Activated CD8-positive, alpha-beta memory T cell treated with anti-CD3 and anti-CD28 coated beads, Interleukin-2, amount 10 ng/mL, durations not matched to agents 7 days and 5 days (primary cell): ENCODE results near the gene MMP21. TPM values are rescaled to one million over a fixed set of nuclear protein-coding genes. Genes with fewer than 3 reads are reported as not detected.

ENCODE experiments used
- ATAC-seq: fragments of 150-1000 bp; cut with Tn5 transposase; one replicate; pipeline ENCODE4 v1.10.0; 2021; ENCODE audit warnings: moderate library complexity
- CTCF ChIA-PET: fragments of 350-600 bp; sonication (Branson Sonifier 250); formaldehyde crosslinking; loops from one replicate; lab custom pipeline; 2021; ENCODE audit warnings: antibody characterized with exemption; lab: Charles Lee
- DNase-seq: peaks from one replicate; pipeline ENCODE4 v3.0.0-alpha.2; 2020
- H3K27ac Mint-ChIP-seq: one replicate; pipeline ENCODE4 v1.8.0; 2021; ENCODE audit warnings: mild to moderate bottlenecking, mixed read lengths
- H3K27me3 Mint-ChIP-seq: one replicate; pipeline ENCODE4 v1.8.0; 2021; ENCODE audit warnings: mixed read lengths
- H3K36me3 Mint-ChIP-seq: one replicate; pipeline ENCODE4 v1.8.0; 2021; ENCODE audit warnings: mild to moderate bottlenecking, mixed read lengths
- H3K4me1 Mint-ChIP-seq: one replicate; pipeline ENCODE4 v1.8.0; 2021; ENCODE audit warnings: mixed read lengths
- H3K4me3 Mint-ChIP-seq: one replicate; pipeline ENCODE4 v1.8.0; 2021; ENCODE audit warnings: mild to moderate bottlenecking, moderate library complexity, mixed read lengths
- H3K9me3 Mint-ChIP-seq: one replicate; pipeline ENCODE4 v1.8.0; 2022; ENCODE audit warnings: low read depth, mixed read lengths
- total RNA-seq, 2 experiments: library from RNA; stranded (reverse); gene quantifications; one replicate each; pipeline ENCODE4 v1.2.3, GENCODE V29; 2021

Gene MMP21
- total RNA-seq, 2 experiments from 2014 or later: not detected

DNA sequence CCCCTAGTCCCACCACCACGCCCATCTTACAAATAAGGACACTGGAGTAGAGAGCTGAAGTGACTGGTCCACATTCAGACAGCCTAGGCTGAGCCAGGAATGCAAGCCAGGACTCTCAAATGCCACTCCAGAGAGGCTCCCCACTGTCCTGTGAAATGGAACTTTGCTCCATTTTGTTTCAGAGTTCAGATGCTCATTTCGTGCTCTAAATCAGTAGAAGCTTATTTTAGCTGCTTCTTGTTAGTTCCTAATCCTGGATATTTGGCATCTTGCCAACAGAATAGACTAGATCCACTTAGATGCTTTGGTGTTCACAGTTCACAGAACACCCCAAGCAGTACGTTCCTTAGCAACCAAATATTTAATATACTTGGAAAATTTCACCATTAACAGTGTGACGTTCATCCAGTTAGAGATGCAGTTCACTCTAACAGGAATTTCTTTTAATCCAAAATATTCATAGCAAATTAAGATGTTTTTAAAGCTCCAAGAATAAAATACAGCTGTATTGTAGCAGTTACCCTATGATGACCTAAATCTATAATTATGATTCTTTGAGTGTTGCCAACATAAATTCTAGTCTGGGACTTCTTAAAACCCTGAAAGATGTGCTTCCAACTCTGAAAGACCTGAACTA is 7.3 kb downstream of the MMP21 start:
- Mint-ChIP-seq H3K4me1 (no peaks in the 10 kb centered on the region), H3K36me3 (peaks cover 27% of the 10 kb centered on the region), H3K4me3 (no peak overlapping the region), H3K27me3 (no peaks in the 10 kb centered on the region), H3K27ac (no peak overlapping the region), H3K9me3 (no peaks in the 10 kb centered on the region)
- ATAC-seq (no peak), DNase-seq (no peak)
- CTCF ChIA-PET: interaction anchor here (1.0 kb wide), 1 partner anchor 55 kb away, joined by 3 read pairs; the partner anchor contains the start of genes BCCIP and UROS

GRCh38 chr10:125766511-125766910 is 9.1 kb downstream of the MMP21 start:
- H3K4me3 Mint-ChIP-seq: no peak overlapping the region
- CTCF ChIA-PET: no interaction called here
- ATAC-seq: no peak
- H3K36me3 Mint-ChIP-seq: peaks cover 35% of the 10 kb centered on the region
- H3K27ac Mint-ChIP-seq: no peak overlapping the region
- no peaks in the 10 kb centered on the region for H3K4me1 Mint-ChIP-seq
- H3K9me3 Mint-ChIP-seq: no peaks in the 10 kb centered on the region
- no peak for DNase-seq
- no peaks in the 10 kb centered on the region for H3K27me3 Mint-ChIP-seq

DNA sequence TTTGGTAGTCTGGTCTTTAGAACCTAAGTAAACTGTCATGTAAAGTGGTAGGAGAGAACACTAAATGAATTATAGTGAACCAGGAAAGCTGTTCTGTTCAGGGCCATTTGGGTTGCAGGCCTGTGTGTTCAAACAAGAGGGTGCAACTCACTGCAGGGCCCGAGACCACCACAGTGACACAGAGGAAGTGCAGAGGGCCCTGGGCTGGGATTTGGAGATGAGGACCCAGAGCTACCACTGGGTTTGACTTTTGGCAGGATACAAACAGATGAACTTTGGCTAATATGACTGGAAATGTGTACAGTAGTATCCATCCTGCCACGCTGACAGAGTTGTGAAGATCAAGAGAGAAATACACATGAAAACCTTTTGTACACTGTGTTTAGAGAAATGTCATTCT is 9.8 kb downstream of the MMP21 start:
- H3K36me3 Mint-ChIP-seq: peaks cover 39% of the 10 kb centered on the region
- no peak overlapping the region for H3K4me3 Mint-ChIP-seq
- H3K9me3 Mint-ChIP-seq: no peaks in the 10 kb centered on the region
- ATAC-seq: no peak
- CTCF ChIA-PET: no interaction called here
- H3K27me3 Mint-ChIP-seq: no peaks in the 10 kb centered on the region
- no peak for DNase-seq
- no peaks in the 10 kb centered on the region for H3K4me1 Mint-ChIP-seq
- no peak overlapping the region for H3K27ac Mint-ChIP-seq

- Mint-ChIP-seq H3K27me3 (no peaks in the 10 kb centered on the region), H3K36me3 (peaks cover 52% of the 10 kb centered on the region), H3K4me3 (no peak overlapping the region), H3K9me3 (no peaks in the 10 kb centered on the region), H3K4me1 (no peaks in the 10 kb centered on the region), H3K27ac (no peak overlapping the region)
- CTCF ChIA-PET: interaction anchor here (1.6 kb wide), 1 partner anchor 59 kb away, joined by 5 read pairs; the partner anchor contains the start of gene UROS
- ATAC-seq (no peak), DNase-seq (no peak)
Observed at GRCh38 chr10:125762692-125763648, 12.7 kb downstream of the MMP21 start.

GRCh38 chr10:125761961-125762360 is 13.7 kb downstream of the MMP21 start:
- Mint-ChIP-seq H3K27me3 (no peaks in the 10 kb centered on the region), H3K9me3 (no peaks in the 10 kb centered on the region)
- no peak for ATAC-seq

GRCh38 chr10:125757742-125758141 is 17.9 kb downstream of the MMP21 start:
- no peaks in the 10 kb centered on the region for H3K4me1 Mint-ChIP-seq
- ATAC-seq (no peak), DNase-seq (no peak)
- no peak overlapping the region for H3K27ac Mint-ChIP-seq
- CTCF ChIA-PET: interaction anchor here (1.3 kb wide), 1 partner anchor 21 kb away, joined by 3 read pairs; no protein-coding TSS in a partner anchor
- no peak overlapping the region for H3K4me3 Mint-ChIP-seq
- no peaks in the 10 kb centered on the region for H3K9me3 Mint-ChIP-seq
- no peaks in the 10 kb centered on the region for H3K27me3 Mint-ChIP-seq
- H3K36me3 Mint-ChIP-seq: peaks cover 52% of the 10 kb centered on the region

More at GRCh38 chr10:125761961-125762360, 13.7 kb downstream of the MMP21 start:
- Mint-ChIP-seq H3K4me3 (no peak overlapping the region), H3K36me3 (peaks cover 56% of the 10 kb centered on the region), H3K27ac (no peak overlapping the region), H3K4me1 (no peaks in the 10 kb centered on the region)
- no peak for DNase-seq
- CTCF ChIA-PET: no interaction called here

GRCh38 chr10:125756853-125757487 is 18.7 kb downstream of the MMP21 start:
- no peak overlapping the region for H3K4me3 Mint-ChIP-seq
- H3K4me1 Mint-ChIP-seq: no peaks in the 10 kb centered on the region
- CTCF ChIA-PET: no interaction called here
- H3K9me3 Mint-ChIP-seq: no peaks in the 10 kb centered on the region
- no peak for DNase-seq
- no peaks in the 10 kb centered on the region for H3K27me3 Mint-ChIP-seq
- no peak overlapping the region for H3K27ac Mint-ChIP-seq
- ATAC-seq: no peak
- peaks cover 51% of the 10 kb centered on the region for H3K36me3 Mint-ChIP-seq

GRCh38 chr10:125756196-125756595 is 19.4 kb downstream of the MMP21 start:
- no peak for DNase-seq
- peaks cover 48% of the 10 kb centered on the region for H3K36me3 Mint-ChIP-seq
- no peaks in the 10 kb centered on the region for H3K9me3 Mint-ChIP-seq
- H3K27me3 Mint-ChIP-seq: no peaks in the 10 kb centered on the region
- ATAC-seq: no peak
- CTCF ChIA-PET: no interaction called here
- no peak overlapping the region for H3K27ac Mint-ChIP-seq
- no peak overlapping the region for H3K4me3 Mint-ChIP-seq
- no peaks in the 10 kb centered on the region for H3K4me1 Mint-ChIP-seq

GRCh38 chr10:125747417-125747816 is 28.2 kb downstream of the MMP21 start:
- Mint-ChIP-seq H3K36me3 (peaks cover 63% of the 10 kb centered on the region), H3K4me1 (peaks cover 5% of the 10 kb centered on the region), H3K4me3 (no peak overlapping the region), H3K27me3 (no peaks in the 10 kb centered on the region), H3K27ac (no peak overlapping the region), H3K9me3 (no peaks in the 10 kb centered on the region)
- CTCF ChIA-PET: no interaction called here
- no peak for DNase-seq
- no peak for ATAC-seq

DNA sequence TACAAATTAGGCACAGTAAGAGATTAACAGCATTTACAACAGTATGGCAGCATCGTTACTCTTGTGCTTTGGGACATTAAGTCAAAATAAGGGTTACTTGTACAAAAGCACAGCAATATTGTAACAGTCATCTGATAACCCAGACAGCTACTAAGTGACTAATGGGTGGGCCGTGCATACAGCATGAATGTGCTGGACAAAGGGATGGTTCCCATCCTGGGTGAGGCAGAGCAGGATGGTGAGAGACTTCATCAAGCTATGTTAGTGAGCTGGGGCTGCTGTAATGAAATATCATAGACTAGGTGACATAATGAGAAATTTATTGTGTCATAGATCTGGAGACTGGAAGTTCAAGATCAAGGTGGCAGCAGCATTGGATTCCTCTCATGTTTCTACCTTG is 30.7 kb downstream of the MMP21 start:
- DNase-seq: no peak
- H3K27ac Mint-ChIP-seq: no peak overlapping the region
- H3K4me3 Mint-ChIP-seq: no peak overlapping the region

DNA sequence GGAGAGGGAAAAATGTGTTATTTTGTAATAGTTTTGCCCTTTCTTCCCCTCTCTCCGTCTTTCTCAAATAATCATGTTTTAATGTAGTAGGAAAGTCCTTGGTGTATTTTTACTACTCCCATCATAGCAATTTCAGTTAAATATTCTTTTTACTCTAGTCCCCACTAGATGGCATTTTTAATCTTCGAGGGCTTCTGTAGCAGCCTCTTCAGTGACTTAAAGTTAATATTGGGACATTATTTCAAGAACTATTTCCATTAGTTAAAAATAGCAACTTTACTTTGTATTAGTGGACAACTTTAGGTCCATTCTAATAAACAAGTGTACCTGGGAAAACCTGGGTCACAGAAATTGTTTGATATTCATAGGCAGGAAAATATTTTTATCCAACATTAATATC is 33.2 kb downstream of the MMP21 start:
- no peaks in the 10 kb centered on the region for H3K9me3 Mint-ChIP-seq
- DNase-seq: no peak
- CTCF ChIA-PET: no interaction called here
- peaks cover 56% of the 10 kb centered on the region for H3K36me3 Mint-ChIP-seq
- no peak for ATAC-seq
- peaks cover 5% of the 10 kb centered on the region for H3K4me1 Mint-ChIP-seq
- no peak overlapping the region for H3K27ac Mint-ChIP-seq
- H3K4me3 Mint-ChIP-seq: no peak overlapping the region
- H3K27me3 Mint-ChIP-seq: no peaks in the 10 kb centered on the region

More for the DNA sequence above, 30.7 kb downstream of the MMP21 start:
- ATAC-seq: no peak
- CTCF ChIA-PET: no interaction called here
- H3K9me3 Mint-ChIP-seq: no peaks in the 10 kb centered on the region
- no peaks in the 10 kb centered on the region for H3K27me3 Mint-ChIP-seq
- H3K4me1 Mint-ChIP-seq: peaks cover 5% of the 10 kb centered on the region
- H3K36me3 Mint-ChIP-seq: peaks cover 60% of the 10 kb centered on the region

DNA sequence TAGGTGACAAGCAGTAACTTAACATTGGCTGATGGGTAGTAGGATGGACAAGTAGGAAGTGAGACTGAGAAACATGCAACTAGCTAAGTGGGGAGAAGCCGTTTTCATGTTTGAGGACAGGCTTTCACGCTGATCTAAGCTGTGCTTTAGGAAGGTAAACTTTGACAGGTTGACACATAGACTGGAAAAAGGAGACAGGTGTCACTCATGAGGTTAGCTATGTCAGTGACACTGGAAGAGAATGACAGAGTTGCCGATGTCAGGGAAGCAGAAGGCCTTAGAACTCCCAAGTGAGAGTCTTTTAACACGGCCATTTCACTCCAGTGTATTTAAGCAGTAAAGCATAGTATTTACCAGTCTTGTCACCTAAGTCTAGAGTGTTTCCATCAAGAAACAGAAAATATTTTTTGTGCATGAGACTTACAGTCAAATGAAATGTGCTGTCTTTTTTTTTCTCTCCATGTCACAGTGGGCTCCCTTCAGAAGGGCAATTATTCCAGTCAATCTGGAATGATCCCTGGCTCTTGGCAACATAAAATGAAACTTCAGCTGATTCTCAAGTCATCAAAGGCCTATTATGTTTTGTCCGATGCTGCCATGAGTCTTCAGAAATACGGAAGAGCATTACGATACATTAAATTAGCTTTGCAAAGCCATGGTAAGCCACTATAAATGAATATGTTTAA is 35.5 kb downstream of the MMP21 start:
- CTCF ChIA-PET: no interaction called here
- H3K36me3 Mint-ChIP-seq: peaks cover 61% of the 10 kb centered on the region
- H3K27me3 Mint-ChIP-seq: no peaks in the 10 kb centered on the region
- no peak for DNase-seq
- no peaks in the 10 kb centered on the region for H3K4me1 Mint-ChIP-seq
- no peak overlapping the region for H3K4me3 Mint-ChIP-seq
- H3K27ac Mint-ChIP-seq: no peak overlapping the region
- H3K9me3 Mint-ChIP-seq: no peaks in the 10 kb centered on the region
- no peak for ATAC-seq

DNA sequence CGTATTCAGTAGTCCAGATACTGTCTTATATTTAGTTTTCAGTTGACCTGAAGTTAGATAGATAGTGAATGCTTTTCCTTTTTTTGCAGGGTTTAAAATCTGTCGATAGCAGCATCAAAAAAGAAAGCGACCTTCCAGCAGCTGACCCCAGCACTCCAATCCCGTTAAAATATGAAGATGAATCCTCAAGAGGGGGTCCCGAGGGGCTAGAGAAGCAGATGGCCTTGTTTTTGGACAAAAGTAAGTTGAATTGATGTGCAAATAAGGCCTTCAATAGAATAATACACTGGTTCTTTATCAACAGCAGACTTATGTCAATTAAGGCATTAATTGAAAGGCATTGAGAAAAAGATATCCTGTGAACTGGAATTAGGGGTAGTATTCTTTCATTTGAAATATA is 37.4 kb downstream of the MMP21 start:
- no peaks in the 10 kb centered on the region for H3K27me3 Mint-ChIP-seq

More for the DNA sequence above, 37.4 kb downstream of the MMP21 start:
- CTCF ChIA-PET: no interaction called here
- ATAC-seq (no peak), DNase-seq (no peak)
- Mint-ChIP-seq H3K36me3 (peaks cover 57% of the 10 kb centered on the region), H3K9me3 (no peaks in the 10 kb centered on the region), H3K27ac (no peak overlapping the region), H3K4me3 (no peak overlapping the region), H3K4me1 (no peaks in the 10 kb centered on the region)
